Common myeloid progenitor, CD34-positive (primary cell): ENCODE measurements around the gene CNN1.
A peak's percentile ranks its signal among the peaks of the same experiment; 100 is the strongest.

Experiments
- CTCF ChIA-PET: fragments of 350-600 bp; sonication (Branson Sonifier 250); formaldehyde crosslinking; loops from one replicate; lab custom pipeline; 2021; ENCODE audit warnings: antibody characterized with exemption; lab: Charles Lee
- POLR2A ChIA-PET: fragments of 350-600 bp; sonication (Branson Sonifier 250); formaldehyde crosslinking; loops from one replicate; lab custom pipeline; 2021; ENCODE audit warnings: antibody characterized with exemption; lab: Charles Lee
- DNase-seq, 3 donors: peaks; one replicate each; pipeline versions ENCODE4 v3.0.0 to v3.0.0-alpha.2; 2013
- H3K27ac ChIP-seq, 2 experiments: 1 replicate in 1 of 2; 2 replicates in 1 of 2; pipeline ENCODE4 v1.7.0; 2013; ENCODE audit warnings: inconsistent platforms in 2 of 2, low read length in 2 of 2, mild to moderate bottlenecking in 2 of 2, low read depth in 1 of 2, moderate library complexity in 1 of 2; ENCODE audit not compliant: severe bottlenecking in 2 of 2, insufficient read depth in 1 of 2, poor library complexity in 1 of 2
- H3K27me3 ChIP-seq, 5 experiments: replicated peaks in 2 of 5; 1 replicate in 3 of 5; 2 replicates in 2 of 5; pipeline versions ENCODE4 v1.6.1 to v1.7.0; 2013; ENCODE audit warnings: low read length in 4 of 5, mild to moderate bottlenecking in 2 of 5, moderate library complexity in 2 of 5, inconsistent platforms in 1 of 5; ENCODE audit not compliant: insufficient read depth in 5 of 5, control insufficient read depth in 4 of 5
- H3K36me3 ChIP-seq, 4 experiments: 1 replicate in 2 of 4; 2 replicates in 2 of 4; pipeline versions ENCODE4 v1.6.1 to v1.7.0; 2013; ENCODE audit warnings: low read length in 3 of 4, control low read depth in 1 of 4, mild to moderate bottlenecking in 1 of 4; ENCODE audit not compliant: control insufficient read depth in 4 of 4, insufficient read depth in 4 of 4
- H3K4me1 ChIP-seq, 4 experiments: 1 replicate in 3 of 4; 2 replicates in 1 of 4; pipeline versions ENCODE4 v1.6.1 to v1.7.1; 2013; ENCODE audit warnings: low read length in 3 of 4, mild to moderate bottlenecking in 3 of 4, control low read depth in 1 of 4, inconsistent platforms in 1 of 4, moderate library complexity in 1 of 4; ENCODE audit not compliant: control insufficient read depth in 4 of 4, insufficient read depth in 4 of 4; ENCODE audit errors: control extremely low read depth in 1 of 4
- H3K4me3 ChIP-seq, 7 experiments: 1 replicate in 4 of 7; 2 replicates in 3 of 7; pipeline versions ENCODE4 v1.5.1 to v1.7.0; 2013; ENCODE audit warnings: mild to moderate bottlenecking in 7 of 7, low read length in 6 of 7, moderate library complexity in 6 of 7, inconsistent platforms in 2 of 7, low read depth in 2 of 7, control low read depth in 1 of 7; ENCODE audit not compliant: insufficient read depth in 4 of 7, control insufficient read depth in 1 of 7; ENCODE audit errors: extremely low read depth in 1 of 7
- H3K9me3 ChIP-seq, 5 experiments: 1 replicate in 4 of 5; 2 replicates in 1 of 5; pipeline versions ENCODE4 v1.6.1 to v1.7.1; 2013; ENCODE audit warnings: low read length in 4 of 5, mild to moderate bottlenecking in 2 of 5, inconsistent platforms in 1 of 5, low read depth in 1 of 5, moderate library complexity in 1 of 5; ENCODE audit not compliant: control insufficient read depth in 4 of 5, insufficient read depth in 2 of 5; ENCODE audit errors: control extremely low read depth in 1 of 5
- WGBS: methylation state at CpG from one replicate; pipeline ENCODE4 v1.1.5; 2013; ENCODE audit not compliant: insufficient coverage; 5-methylcytosine and 5-hydroxymethylcytosine counted together

The CNN1 gene

GRCh38 chr19:11499220-11499726 is 39.4 kb upstream of the CNN1 start:
- no peak overlapping the region for H3K27ac ChIP-seq
- H3K9me3 ChIP-seq, result no peaks in the 10 kb centered on the region
- H3K36me3 ChIP-seq, result peaks cover 0 to 17% (median 11%) of the 10 kb centered on the region in 4 experiments
- ChIA-PET CTCF (interaction anchor here (1.0 to 1.5 kb wide), 2 partner anchors 29 to 61 kb away, joined by 3 read pairs; no protein-coding TSS in a partner anchor), POLR2A (no interaction called here)
- H3K27me3 ChIP-seq, result no peaks in the 10 kb centered on the region
- no peak for DNase-seq
- WGBS, result 99% methylated on average over 6 of the region's 6 CpGs
- H3K4me1 ChIP-seq, result no peaks in the 10 kb centered on the region
- no peak overlapping the region for H3K4me3 ChIP-seq

GRCh38 chr19:11499890-11500420 is 38.7 kb upstream of the CNN1 start:
- CTCF ChIA-PET, result interaction anchor here (1.5 kb wide), 1 partner anchor 61 kb away, joined by 3 read pairs; no protein-coding TSS in a partner anchor
- peaks cover 0 to 6% (median 4%) of the 10 kb centered on the region in 4 experiments for H3K4me1 ChIP-seq
- H3K36me3 ChIP-seq, result peaks cover 0 to 11% (median 8%) of the 10 kb centered on the region in 4 experiments
- no peaks in the 10 kb centered on the region for H3K9me3 ChIP-seq
- no peak for DNase-seq
- POLR2A ChIA-PET, result no interaction called here
- H3K4me3 ChIP-seq, result no peak overlapping the region
- H3K27me3 ChIP-seq, result no peaks in the 10 kb centered on the region
- 90% methylated on average over 6 of the region's 7 CpGs for WGBS
- H3K27ac ChIP-seq, result no peak overlapping the region

GRCh38 chr19:11504502-11505031 is 34.1 kb upstream of the CNN1 start:
- no peak for DNase-seq
- Histone ChIP-seq H3K4me3 (peak overlapping the region in 6 of 7 experiments; percentile 59 to 89 (median 80)), H3K27ac (peak overlapping the region in 1 of 2 experiments; percentile 93), H3K4me1 (peaks cover 0 to 16% (median 15%) of the 10 kb centered on the region in 4 experiments), H3K36me3 (peaks cover 0 to 3% (median 0%) of the 10 kb centered on the region in 4 experiments), H3K9me3 (no peaks in the 10 kb centered on the region), H3K27me3 (no peaks in the 10 kb centered on the region)
- 73% methylated on average over 6 of the region's 7 CpGs for WGBS
- POLR2A ChIA-PET, result no interaction called here
- CTCF ChIA-PET, result no interaction called here

- POLR2A ChIA-PET, result no interaction called here
- H3K27ac ChIP-seq, result peak overlapping the region; percentile 58 to 93
- under 1% methylated on average over 18 of the region's 33 CpGs for WGBS
Observed at GRCh38 chr19:11505032-11505503, 33.6 kb upstream of the CNN1 start.

GRCh38 chr19:11505504-11506100 is 33.0 kb upstream of the CNN1 start, which contains the start of gene ZNF653:
TSS of gene ZNF653 (minus strand) at chr19:11505839. CDS start at chr19:11505786, 53 bp downstream.
- ChIA-PET POLR2A (interaction anchor here (1.0 kb wide), 1 partner anchor 62 kb away, joined by 3 read pairs; no protein-coding TSS in a partner anchor), CTCF (no interaction called here)
- peak within 1 kb of the TSS; percentile 58 to 93 for H3K27ac ChIP-seq
- WGBS, result under 1% methylated on average over 43 of the region's 65 CpGs
- H3K27me3 ChIP-seq, result no peaks in the 10 kb centered on the region
- peak; percentile 94 to 98 (median 96) for DNase-seq
- no peaks in the 10 kb centered on the region for H3K9me3 ChIP-seq
- H3K4me1 ChIP-seq, result peaks cover 0 to 16% (median 15%) of the 10 kb centered on the region in 4 experiments
- H3K36me3 ChIP-seq, result peaks cover 0 to 3% (median 0%) of the 10 kb centered on the region in 4 experiments
- H3K4me3 ChIP-seq, result peak within 1 kb of the TSS; percentile 73 to 89 (median 81)

More at GRCh38 chr19:11505032-11505503, 33.6 kb upstream of the CNN1 start:
- Histone ChIP-seq H3K9me3 (no peaks in the 10 kb centered on the region), H3K27me3 (no peaks in the 10 kb centered on the region), H3K36me3 (peaks cover 0 to 3% (median 0%) of the 10 kb centered on the region in 4 experiments), H3K4me1 (peaks cover 0 to 16% (median 15%) of the 10 kb centered on the region in 4 experiments), H3K4me3 (peak overlapping the region; percentile 73 to 89 (median 81))
- CTCF ChIA-PET, result no interaction called here
- DNase-seq, result peak; percentile 95 to 97 (median 97)

GRCh38 chr19:11506101-11506555 is 32.5 kb upstream of the CNN1 start:
- peak in 1 of 3 donors; percentile 50 for DNase-seq
- ChIA-PET CTCF (no interaction called here), POLR2A (interaction anchor here (1.0 kb wide), 1 partner anchor 62 kb away, joined by 3 read pairs; no protein-coding TSS in a partner anchor)
- no peaks in the 10 kb centered on the region for H3K9me3 ChIP-seq
- WGBS, result 29% methylated on average over 19 of the region's 20 CpGs
- H3K36me3 ChIP-seq, result peaks cover under 1 to 6% (median 3%) of the 10 kb centered on the region in 4 experiments
- peak overlapping the region; percentile 73 to 89 (median 81) for H3K4me3 ChIP-seq
- H3K27me3 ChIP-seq, result no peaks in the 10 kb centered on the region
- peaks cover 0 to 16% (median 15%) of the 10 kb centered on the region in 4 experiments for H3K4me1 ChIP-seq
- H3K27ac ChIP-seq, result peak overlapping the region; percentile 58 to 93
